Daoy (cell line): ENCODE results near the gene SEC61B. TPM values are rescaled to one million over a fixed set of nuclear protein-coding genes. Genes with fewer than 3 reads are reported as not detected.

Experiments
- DNase-seq: peaks from one replicate; pipeline ENCODE4 v3.0.0-alpha.2; 2015; ENCODE audit warnings: low read depth
- total RNA-seq: library from RNA; depleted of rRNA; stranded (reverse); fragments of >200 nt; shearing (Covaris generic); gene quantifications from 2 replicates; pipeline ENCODE4 v1.2.3, GENCODE V29; 2014; rRNA removed

SEC61B gene
- total RNA-seq, 1 experiment from 2014 or later, result 152 TPM

DNA sequence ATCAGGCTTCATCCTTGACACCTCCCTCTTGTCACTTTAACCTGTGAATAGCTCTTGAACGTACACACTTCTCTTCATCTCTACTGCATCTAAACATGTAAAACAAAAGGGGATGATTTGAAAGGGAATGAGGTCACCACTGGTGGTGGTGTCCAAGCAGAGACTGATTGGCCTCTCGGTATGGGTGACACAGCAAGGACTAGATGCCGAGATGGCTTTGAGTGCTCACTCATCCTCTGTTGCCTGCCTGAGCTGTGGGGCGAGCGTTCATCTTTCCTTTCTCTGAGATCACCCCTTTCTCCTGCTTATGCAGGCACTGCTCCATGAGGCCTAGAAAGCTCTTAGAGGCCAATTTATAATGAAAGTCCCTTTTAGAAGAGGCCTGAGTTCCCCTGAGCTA is 51.9 kb downstream of the SEC61B start:
- no peak for DNase-seq

GRCh38 chr9:99274495-99274894 is 52.4 kb downstream of the SEC61B start:
- DNase-seq, result no peak

Other genes starting within 250 kb of the SEC61B start
- gene TGFBR1, start 117.2 kb upstream of the SEC61B start, total RNA-seq, result 44.7 and 53.5 TPM in 2 replicates
- gene ALG2, start 340 bp upstream of the SEC61B start, total RNA-seq, result 44.3 and 51.4 TPM in 2 replicates